ENCODE measurements around the gene TEX2.

DNA sequence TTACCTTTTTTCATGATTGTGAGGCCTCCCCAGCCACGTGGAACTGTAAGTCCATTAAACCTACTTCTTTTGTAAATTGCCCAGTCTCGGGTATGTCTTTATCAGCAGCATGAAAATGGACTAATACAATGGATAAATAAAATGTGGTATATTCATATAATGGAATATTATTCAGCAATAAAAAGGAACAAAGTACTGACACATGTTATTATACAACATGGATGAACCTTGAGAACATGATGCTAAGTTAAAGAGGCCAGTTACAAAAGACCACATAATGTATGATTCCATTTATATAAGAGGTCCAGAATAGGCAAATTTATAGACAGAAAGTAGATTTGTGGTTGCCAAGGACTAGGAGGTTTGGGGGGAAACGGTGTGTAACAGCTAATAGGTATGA lies 138.5 kb downstream of the TEX2 start:
- no peak for TF ChIP-seq CTCF (IDR thresholded peaks at IDR 0.05)
- TF ChIP-seq TAF1 (IDR thresholded peaks at IDR 0.05; ENCODE audit: borderline replicate concordance, low read depth, low read length), result no peak
- no peak for TF ChIP-seq EP300 (IDR thresholded peaks at IDR 0.05; ENCODE audit: borderline replicate concordance in 1 of 2, low read depth in 1 of 2, low read length in 1 of 2)
- no peak for TF ChIP-seq RAD21 (IDR thresholded peaks at IDR 0.05; ENCODE audit: low read length)
